Erythroblast (primary cell): ENCODE measurements around the gene RNF123.

Experiments
- GATA1 ChIP-seq: IDR thresholded peaks from 2 replicates; pipeline ENCODE4 v1.6.1; 2011; ENCODE audit warnings: low read depth, mild to moderate bottlenecking, control low read depth, low read length, moderate library complexity
- POLR2A ChIP-seq: IDR thresholded peaks from 2 replicates; pipeline ENCODE4 v1.6.1; 2011; ENCODE audit warnings: mild to moderate bottlenecking, low read length

GRCh38 chr3:49716691-49717210 lies 27.4 kb downstream of the RNF123 start:
- TF ChIP-seq POLR2A (no peak), GATA1 (no peak)
